Esophagus muscularis mucosa (tissue), 4 donors: ENCODE data around the gene DPF1. TPM values are rescaled to one million over a fixed set of nuclear protein-coding genes. Genes with fewer than 3 reads are reported as not detected.

Experiments
- DNase-seq: peaks from one replicate; pipeline ENCODE4 v3.0.0-alpha.2; 2017; ENCODE audit errors: extremely low spot score
- H3K27ac ChIP-seq, 4 donors: fragments of 200-600 bp; sonication (generic); replicated peaks in 1 of 4; 1 replicate in 3 of 4; 2 replicates in 1 of 4; pipeline ENCODE4 v1.5.1; 2016 to 2019; ENCODE audit warnings: mild to moderate bottlenecking in 1 of 4
- H3K27me3 ChIP-seq, 4 donors: fragments of 200-600 bp; sonication (generic); one replicate each; pipeline versions ENCODE4 v1.5.1 to v1.6.0; 2016 to 2019
- H3K36me3 ChIP-seq, 4 donors: fragments of 200-600 bp; sonication (generic); one replicate each; pipeline ENCODE4 v1.5.1; 2016 to 2019
- H3K4me1 ChIP-seq, 4 donors: fragments of 200-600 bp; sonication (generic); one replicate each; pipeline ENCODE4 v1.5.1; 2016 to 2019
- H3K4me3 ChIP-seq, 4 donors: fragments of 200-600 bp; sonication (generic); 1 replicate in 2 of 4; 2 replicates in 2 of 4; pipeline ENCODE4 v1.5.1; 2016 to 2019; ENCODE audit warnings: mild to moderate bottlenecking in 4 of 4, moderate library complexity in 1 of 4
- H3K9me3 ChIP-seq, 4 donors: fragments of 200-600 bp; sonication (generic); 1 replicate in 3 of 4; 2 replicates in 1 of 4; pipeline ENCODE4 v1.5.1; 2016 to 2019
- CTCF ChIP-seq, 3 experiments: fragments of 200-600 bp in 2 of 3; fragments of 450-650 bp in 1 of 3; sonication (generic) in 2 of 3; IDR thresholded peaks; one replicate each; pipeline ENCODE4 v1.5.1; 2017 to 2019; ENCODE audit warnings: antibody characterized with exemption in 3 of 3, mild to moderate bottlenecking in 2 of 3, moderate library complexity in 1 of 3
- EP300 ChIP-seq: sonication (generic); formaldehyde crosslinking; IDR thresholded peaks from one replicate; pipeline ENCODE4 v1.6.1; 2017; ENCODE audit warnings: antibody characterized with exemption
- POLR2A ChIP-seq: fragments of 450-650 bp; IDR thresholded peaks from one replicate; pipeline ENCODE4 v1.6.1; 2017; ENCODE audit warnings: antibody characterized with exemption, moderate library complexity, mild to moderate bottlenecking, low read depth
- POLR2AphosphoS5 ChIP-seq, 2 donors: sonication (generic); formaldehyde crosslinking; IDR thresholded peaks; one replicate each; pipeline ENCODE4 v1.6.1; 2017; ENCODE audit warnings: antibody characterized with exemption in 2 of 2
- WGBS: methylation state at CpG from one replicate; pipeline ENCODE4 v1.1.5; 2018; 5-methylcytosine and 5-hydroxymethylcytosine counted together
- intact Hi-C: fragments of 100-400 bp; cut with DNase I; formaldehyde crosslinking; loops from one replicate; pipeline ENCODE4 v1.15.1; 2023
- total RNA-seq, 4 donors: library from RNA; depleted of rRNA; stranded (reverse); fragments of >200 nt; gene quantifications; one replicate each; pipeline versions ENCODE4 v1.1.0 to v1.2.1, GENCODE V29; 2016

Gene DPF1
- total RNA-seq, 4 donors from 2014 or later: 0.17 to 0.83 TPM; not detected in 2

DNA sequence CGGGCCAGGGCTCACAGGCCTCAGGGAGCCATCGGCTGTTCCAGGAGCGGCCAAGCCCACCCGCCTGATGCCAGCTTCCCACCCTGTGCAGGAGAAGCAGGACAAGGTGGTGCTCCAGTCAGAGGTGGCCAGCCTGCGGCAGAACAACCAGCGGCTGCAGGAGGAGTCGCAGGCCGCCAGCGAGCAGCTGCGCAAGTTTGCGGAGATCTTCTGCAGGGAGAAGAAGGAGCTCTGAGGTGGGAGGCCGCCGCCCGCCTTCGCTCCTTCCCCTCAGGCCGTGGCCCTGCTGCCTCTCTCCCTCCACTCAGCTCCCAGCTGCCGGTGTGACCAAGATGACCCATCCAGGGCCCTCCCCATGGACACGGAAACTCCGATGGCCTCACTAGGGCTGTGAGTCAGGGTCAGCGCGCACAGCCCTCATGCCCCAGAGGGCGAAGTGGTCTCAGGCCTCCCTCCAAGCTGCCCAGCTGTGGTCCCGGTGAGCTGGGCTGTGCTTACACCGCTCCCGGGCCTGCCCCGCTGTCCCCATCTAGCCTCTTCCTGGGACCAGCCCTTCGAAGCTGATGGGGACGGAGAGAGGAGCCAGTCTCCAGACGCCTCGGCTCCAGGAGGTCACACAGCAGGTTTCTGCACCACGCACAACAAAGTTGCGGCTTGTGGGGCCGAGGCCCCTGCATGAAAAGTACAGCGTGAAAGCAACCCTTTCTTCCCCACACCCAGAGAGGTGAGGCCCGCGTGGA lies 17.8 kb downstream of the DPF1 start:
- no peaks in the 10 kb centered on the region for H3K9me3 ChIP-seq
- intact Hi-C loops: no loop called here
- peaks cover 4 to 60% (median 49%) of the 10 kb centered on the region in 4 donors for H3K36me3 ChIP-seq
- no peak for DNase-seq
- H3K27ac ChIP-seq: no peak overlapping the region
- peaks cover 0 to 68% (median 8%) of the 10 kb centered on the region in 4 donors for H3K27me3 ChIP-seq
- peaks cover 21 to 26% (median 24%) of the 10 kb centered on the region in 4 donors for H3K4me1 ChIP-seq
- TF ChIP-seq POLR2AphosphoS5 (IDR thresholded peaks at IDR 0.05) (no peak), CTCF (IDR thresholded peaks at IDR 0.05) (no peak), POLR2A (no peak), EP300 (no peak)
- 87% methylated on average over 33 of the region's 36 CpGs for WGBS
- H3K4me3 ChIP-seq: no peak overlapping the region

GRCh38 chr19:38204728-38205127 lies 19.3 kb downstream of the DPF1 start:
- no peak for DNase-seq
- H3K36me3 ChIP-seq: peaks cover 4 to 68% (median 55%) of the 10 kb centered on the region in 4 donors
- no peak for TF ChIP-seq EP300
- TF ChIP-seq CTCF (IDR thresholded peaks at IDR 0.05): no peak
- no peak for TF ChIP-seq POLR2A
- no peak for TF ChIP-seq POLR2AphosphoS5 (IDR thresholded peaks at IDR 0.05)
- intact Hi-C loops: no loop called here
- no peak overlapping the region for H3K27ac ChIP-seq
- H3K27me3 ChIP-seq: peaks cover 0 to 53% (median 0%) of the 10 kb centered on the region in 4 donors
- H3K4me1 ChIP-seq: peaks cover 7 to 12% (median 10%) of the 10 kb centered on the region in 4 donors
- 91% methylated on average over 8 of the region's 8 CpGs for WGBS
- no peak overlapping the region for H3K4me3 ChIP-seq
- no peaks in the 10 kb centered on the region for H3K9me3 ChIP-seq

DNA sequence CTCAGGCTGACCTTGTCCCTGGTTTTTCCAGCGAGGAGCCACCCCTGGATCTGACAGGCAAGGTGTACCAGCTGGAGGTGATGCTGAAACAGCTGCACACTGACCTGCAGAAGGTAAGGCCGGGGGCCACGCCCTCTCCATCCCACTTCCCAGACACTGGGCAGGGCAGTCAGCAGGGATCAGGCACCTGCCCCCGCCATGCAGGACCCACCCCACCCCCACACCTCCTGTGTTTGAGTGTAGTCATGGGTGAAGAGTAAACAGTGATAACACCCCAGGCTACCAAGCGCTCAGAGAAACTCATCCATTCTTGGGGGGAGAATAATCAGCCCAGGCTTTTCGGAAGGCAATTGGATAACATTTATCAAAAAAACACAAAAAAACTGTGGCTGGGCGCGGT lies 19.9 kb downstream of the DPF1 start:
- Histone ChIP-seq H3K27ac (no peak overlapping the region), H3K9me3 (no peaks in the 10 kb centered on the region), H3K27me3 (peaks cover 0 to 47% (median 0%) of the 10 kb centered on the region in 4 donors), H3K4me3 (no peak overlapping the region), H3K36me3 (peaks cover 4 to 71% (median 60%) of the 10 kb centered on the region in 4 donors), H3K4me1 (peaks cover under 1 to 6% (median 3%) of the 10 kb centered on the region in 4 donors)
- TF ChIP-seq POLR2AphosphoS5 (IDR thresholded peaks at IDR 0.05): no peak
- TF ChIP-seq EP300: no peak
- TF ChIP-seq POLR2A: no peak
- no peak for TF ChIP-seq CTCF (IDR thresholded peaks at IDR 0.05)
- 100% methylated on average over 8 of the region's 8 CpGs for WGBS
- intact Hi-C loops: no loop called here
- no peak for DNase-seq

- no peaks in the 10 kb centered on the region for H3K4me1 ChIP-seq
- H3K27me3 ChIP-seq: peaks cover 0 to 38% (median 0%) of the 10 kb centered on the region in 4 donors
- TF ChIP-seq CTCF (IDR thresholded peaks at IDR 0.05) (no peak), EP300 (no peak), POLR2A (no peak), POLR2AphosphoS5 (IDR thresholded peaks at IDR 0.05) (no peak)
- H3K4me3 ChIP-seq: no peak overlapping the region
- peaks cover 4 to 80% (median 68%) of the 10 kb centered on the region in 4 donors for H3K36me3 ChIP-seq
- 78% methylated on average over 8 of the region's 13 CpGs for WGBS
- no peak overlapping the region for H3K27ac ChIP-seq
- H3K9me3 ChIP-seq: no peaks in the 10 kb centered on the region
- no peak for DNase-seq
- intact Hi-C loops: no loop called here
Measured at GRCh38 chr19:38203197-38203596, 20.8 kb downstream of the DPF1 start.
